Caco-2 (cell line): Measurements from ENCODE around the gene SMURF2. TPM values are rescaled to one million over a fixed set of nuclear protein-coding genes. Genes with fewer than 3 reads are reported as not detected.
"Not testable (repeated sequence)": the region's sequence is repeated elsewhere in the genome, so short reads cannot be mapped to it uniquely, and the experiment has no call there.

Experiments used
- BruUV-seq: library from RNA; stranded (reverse); fragments of 400-500 nt; replicated peaks from 2 replicates; lab custom pipeline; 2021; lab: Mats Ljungman, UMichigan
- CTCF ChIA-PET: fragments of 300-600 bp; sonication (Branson Sonifier 250); formaldehyde crosslinking; loops from one replicate; lab custom pipeline; 2022; ENCODE audit warnings: antibody characterized with exemption; lab: Charles Lee
- POLR2A ChIA-PET: fragments of 300-600 bp; sonication (Branson Sonifier 250); formaldehyde crosslinking; loops from one replicate; lab custom pipeline; 2022; ENCODE audit warnings: antibody characterized with exemption; lab: Charles Lee
- DNase-seq, 2 experiments: peaks; one replicate each; pipeline versions ENCODE4 v3.0.0 to v3.0.0-alpha.2; 2020 to 2022
- H3K27me3 ChIP-seq: replicated peaks from 2 replicates; pipeline ENCODE4 v1.6.0; 2011; ENCODE audit warnings: low read length; ENCODE audit not compliant: control insufficient read depth, insufficient read depth
- H3K36me3 ChIP-seq: 2 replicates; pipeline ENCODE4 v1.5.1; 2011; ENCODE audit warnings: low read length; ENCODE audit not compliant: control insufficient read depth, insufficient read depth
- H3K4me1 ChIP-seq: fragments of 250-450 bp; sonication (Bioruptor Pico); 2 replicates; pipeline ENCODE4 v1.5.1; 2020; ENCODE audit warnings: mild to moderate bottlenecking
- H3K4me3 ChIP-seq: 2 replicates; pipeline ENCODE4 v1.5.1; 2011; ENCODE audit warnings: low read depth, mild to moderate bottlenecking, control low read depth, low read length
- H3K9me3 ChIP-seq: fragments of 250-450 bp; sonication (Bioruptor Pico); 2 replicates; pipeline ENCODE4 v1.5.1; 2020; ENCODE audit warnings: mild to moderate bottlenecking, moderate library complexity
- H3K27ac Mint-ChIP-seq: one replicate; pipeline ENCODE4 v1.8.0; 2022; ENCODE audit warnings: mixed read lengths; ENCODE audit not compliant: unreplicated experiment
- H3K27me3 Mint-ChIP-seq: one replicate; pipeline ENCODE4 v1.8.0; 2022; ENCODE audit warnings: mixed read lengths; ENCODE audit not compliant: insufficient read depth, unreplicated experiment
- H3K36me3 Mint-ChIP-seq: one replicate; pipeline ENCODE4 v1.8.0; 2022; ENCODE audit warnings: mild to moderate bottlenecking, mixed read lengths; ENCODE audit not compliant: insufficient read depth, unreplicated experiment
- H3K4me1 Mint-ChIP-seq: one replicate; pipeline ENCODE4 v1.8.0; 2022; ENCODE audit warnings: low read depth, mixed read lengths; ENCODE audit not compliant: unreplicated experiment
- H3K4me3 Mint-ChIP-seq: one replicate; pipeline ENCODE4 v1.8.0; 2022; ENCODE audit warnings: mild to moderate bottlenecking, moderate library complexity, mixed read lengths; ENCODE audit not compliant: unreplicated experiment
- H3K9me3 Mint-ChIP-seq: one replicate; pipeline ENCODE4 v1.8.0; 2022; ENCODE audit warnings: mixed read lengths; ENCODE audit not compliant: unreplicated experiment
- intact Hi-C: fragments of 100-400 bp; cut with micrococcal nuclease; formaldehyde crosslinking; loops from one replicate; pipeline ENCODE4 v1.10.0; 2022; ENCODE audit not compliant: unreplicated experiment
- total RNA-seq: library from RNA; stranded (reverse); gene quantifications from 2 replicates; pipeline ENCODE4 v1.2.3, GENCODE V29; 2022
- TF ChIP-seq, protein P1 (sequence below), 2 experiments: fragments of 200-600 bp in 1 of 2; IDR thresholded peaks; 1 replicate in 1 of 2; 2 replicates in 1 of 2; pipeline versions ENCODE4 v1.5.1 to v1.8.0; 2011 to 2022; ENCODE audit warnings: antibody characterized with exemption in 1 of 2, control low read depth in 1 of 2, inconsistent platforms in 1 of 2, low read depth in 1 of 2, low read length in 1 of 2, mild to moderate bottlenecking in 1 of 2, moderate library complexity in 1 of 2; ENCODE audit not compliant: insufficient read depth in 1 of 2, severe bottlenecking in 1 of 2, unreplicated experiment in 1 of 2

Gene SMURF2
- total RNA-seq, 1 experiment from 2014 or later: 26.9 TPM

DNA sequence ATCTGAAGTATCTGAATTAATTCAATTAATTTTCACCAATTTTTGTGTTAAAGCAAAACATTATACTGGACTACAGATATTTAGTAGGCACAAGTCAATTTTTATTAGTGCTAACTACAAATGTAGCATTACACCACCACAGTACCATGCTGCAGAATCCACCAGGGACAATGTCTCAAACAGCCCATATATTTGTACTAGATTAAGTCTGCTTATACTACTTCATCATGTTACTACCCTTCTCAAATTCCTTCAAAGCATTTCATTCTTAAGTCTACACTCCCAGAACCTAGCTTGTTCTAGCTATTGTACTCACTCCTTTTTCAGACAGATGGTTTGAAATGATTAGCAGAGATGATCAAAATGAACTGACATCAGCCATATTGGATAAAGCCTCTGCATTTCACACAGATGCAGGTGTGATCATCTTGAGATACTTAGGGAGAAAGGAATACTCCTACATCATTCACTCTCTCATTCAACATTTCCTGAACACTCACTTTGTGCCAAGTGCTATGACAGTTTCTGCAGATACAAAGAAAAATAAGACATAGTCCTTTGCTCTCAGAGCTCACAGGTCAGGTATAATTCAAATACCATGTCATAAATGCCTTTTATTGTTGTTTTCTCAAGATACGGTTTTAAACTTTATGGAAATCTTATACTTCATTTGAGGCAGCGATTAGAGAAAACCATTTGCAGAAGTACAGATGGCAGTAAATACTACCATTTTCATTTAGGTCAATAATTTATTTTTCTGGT lies 47.7 kb downstream of the SMURF2 start:
- no peaks in the 10 kb centered on the region for H3K27me3 ChIP-seq
- DNase-seq: no peak
- H3K9me3 ChIP-seq: no peaks in the 10 kb centered on the region
- Mint-ChIP-seq H3K9me3 (no peaks in the 10 kb centered on the region), H3K4me1 (peaks cover 13% of the 10 kb centered on the region), H3K27ac (no peak overlapping the region), H3K27me3 (no peaks in the 10 kb centered on the region), H3K36me3 (no peaks in the 10 kb centered on the region), H3K4me3 (no peak overlapping the region)
- POLR2A ChIA-PET: no interaction called here
- intact Hi-C loops: no loop called here
- no TSS peak for BruUV-seq
- CTCF ChIA-PET: no interaction called here
- TF ChIP-seq, protein P1, sequence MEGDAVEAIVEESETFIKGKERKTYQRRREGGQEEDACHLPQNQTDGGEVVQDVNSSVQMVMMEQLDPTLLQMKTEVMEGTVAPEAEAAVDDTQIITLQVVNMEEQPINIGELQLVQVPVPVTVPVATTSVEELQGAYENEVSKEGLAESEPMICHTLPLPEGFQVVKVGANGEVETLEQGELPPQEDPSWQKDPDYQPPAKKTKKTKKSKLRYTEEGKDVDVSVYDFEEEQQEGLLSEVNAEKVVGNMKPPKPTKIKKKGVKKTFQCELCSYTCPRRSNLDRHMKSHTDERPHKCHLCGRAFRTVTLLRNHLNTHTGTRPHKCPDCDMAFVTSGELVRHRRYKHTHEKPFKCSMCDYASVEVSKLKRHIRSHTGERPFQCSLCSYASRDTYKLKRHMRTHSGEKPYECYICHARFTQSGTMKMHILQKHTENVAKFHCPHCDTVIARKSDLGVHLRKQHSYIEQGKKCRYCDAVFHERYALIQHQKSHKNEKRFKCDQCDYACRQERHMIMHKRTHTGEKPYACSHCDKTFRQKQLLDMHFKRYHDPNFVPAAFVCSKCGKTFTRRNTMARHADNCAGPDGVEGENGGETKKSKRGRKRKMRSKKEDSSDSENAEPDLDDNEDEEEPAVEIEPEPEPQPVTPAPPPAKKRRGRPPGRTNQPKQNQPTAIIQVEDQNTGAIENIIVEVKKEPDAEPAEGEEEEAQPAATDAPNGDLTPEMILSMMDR (IDR thresholded peaks at IDR 0.05; ENCODE audit: insufficient read depth in 1 of 2, low read depth in 1 of 2, low read length in 1 of 2, severe bottlenecking in 1 of 2, unreplicated experiment in 1 of 2): no peak
- H3K4me1 ChIP-seq: peaks cover 14% of the 10 kb centered on the region
- no peaks in the 10 kb centered on the region for H3K36me3 ChIP-seq
- no peak overlapping the region for H3K4me3 ChIP-seq

DNA sequence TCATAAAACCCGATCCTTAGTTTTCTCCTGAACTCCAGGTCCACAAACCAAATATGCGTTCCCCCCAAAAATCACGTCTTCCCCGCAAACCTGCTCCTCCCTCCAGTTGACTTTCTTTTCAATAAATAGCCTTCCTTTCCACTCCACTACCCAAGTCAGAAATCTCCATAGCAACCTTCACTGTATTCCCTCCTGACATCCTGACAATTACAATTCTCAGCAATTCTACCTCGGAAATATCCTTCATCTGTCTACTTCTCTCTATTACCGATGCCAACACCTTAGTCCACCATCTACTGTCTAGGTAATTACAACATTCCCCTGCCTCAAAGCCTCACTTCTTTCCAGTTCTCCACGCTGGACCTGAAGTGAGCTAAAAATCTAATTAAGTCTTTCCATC lies 50.7 kb downstream of the SMURF2 start:
- Mint-ChIP-seq H3K4me3 (no peak overlapping the region), H3K36me3 (no peaks in the 10 kb centered on the region), H3K4me1 (peaks cover 13% of the 10 kb centered on the region), H3K27me3 (no peaks in the 10 kb centered on the region), H3K27ac (no peak overlapping the region), H3K9me3 (no peaks in the 10 kb centered on the region)
- Histone ChIP-seq H3K27me3 (no peaks in the 10 kb centered on the region), H3K9me3 (no peaks in the 10 kb centered on the region; the same call in 1 of the 2 replicates), H3K36me3 (no peaks in the 10 kb centered on the region), H3K4me3 (no peak overlapping the region), H3K4me1 (peaks cover 8% of the 10 kb centered on the region)
- ChIA-PET CTCF (no interaction called here), POLR2A (no interaction called here)
- TF ChIP-seq, protein P1 (IDR thresholded peaks at IDR 0.05; ENCODE audit: insufficient read depth in 1 of 2, low read depth in 1 of 2, low read length in 1 of 2, severe bottlenecking in 1 of 2, unreplicated experiment in 1 of 2): no peak
- no peak for DNase-seq
- intact Hi-C loops: no loop called here
- BruUV-seq: no TSS peak

DNA sequence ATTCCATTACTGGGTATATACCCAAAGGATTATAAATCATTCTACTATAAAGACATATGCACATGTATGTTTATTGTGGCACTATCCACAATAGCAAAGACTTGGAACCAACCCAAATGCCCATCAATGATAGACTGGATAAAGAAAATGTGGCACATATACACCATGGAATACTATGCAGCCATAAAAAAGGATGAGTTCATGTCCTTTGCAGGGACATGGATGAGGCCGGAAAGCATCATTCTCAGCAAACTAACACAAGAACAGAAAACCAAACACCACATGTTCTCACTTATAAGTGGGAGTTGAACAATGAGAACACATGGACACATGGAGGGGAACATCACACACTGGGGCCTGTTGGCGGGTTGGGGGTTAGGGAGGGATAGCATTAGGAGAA lies 51.9 kb downstream of the SMURF2 start:
- H3K36me3 ChIP-seq, DNase-seq, CTCF ChIA-PET, H3K27me3 ChIP-seq, BruUV-seq, POLR2A ChIA-PET, H3K4me1 ChIP-seq, H3K9me3 ChIP-seq, H3K27me3 Mint-ChIP-seq, H3K4me3 Mint-ChIP-seq, H3K27ac Mint-ChIP-seq, H3K36me3 Mint-ChIP-seq, H3K9me3 Mint-ChIP-seq, intact Hi-C loops, H3K4me3 ChIP-seq: not testable (repeated sequence)
- H3K4me1 Mint-ChIP-seq: peaks cover 10% of the 10 kb centered on the region
